ENCODE measurements around the gene SLC13A1.

DNA sequence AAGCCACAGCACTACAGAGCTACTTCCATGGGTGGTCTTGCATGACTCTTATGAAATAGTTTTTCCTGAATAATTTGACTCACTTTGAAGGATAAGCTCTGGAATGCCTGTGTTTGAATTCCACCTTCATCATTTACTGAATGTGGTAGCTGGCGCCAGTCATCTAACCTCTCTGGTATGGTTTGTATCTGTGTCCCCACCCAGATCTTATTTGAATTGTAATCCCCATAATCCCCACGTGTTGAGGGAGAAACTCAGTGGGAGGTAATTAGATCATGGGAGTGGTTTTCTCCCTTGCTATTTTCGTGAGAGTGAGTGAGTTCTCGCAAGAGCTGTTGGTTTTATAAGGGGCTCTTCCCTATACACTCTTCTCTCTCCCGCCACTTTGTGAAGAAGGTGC, 11.2 kb upstream of the SLC13A1 start:
- TF ChIP-seq POLR2AphosphoS5 (IDR thresholded peaks at IDR 0.05; ENCODE audit: borderline replicate concordance, low read depth, low read length) (no peak), EZH2 (IDR thresholded peaks at IDR 0.05) (no peak)

Measured in SK-N-MC (cell line).